ENCODE results near the gene ATXN10.

Gene ATXN10

DNA sequence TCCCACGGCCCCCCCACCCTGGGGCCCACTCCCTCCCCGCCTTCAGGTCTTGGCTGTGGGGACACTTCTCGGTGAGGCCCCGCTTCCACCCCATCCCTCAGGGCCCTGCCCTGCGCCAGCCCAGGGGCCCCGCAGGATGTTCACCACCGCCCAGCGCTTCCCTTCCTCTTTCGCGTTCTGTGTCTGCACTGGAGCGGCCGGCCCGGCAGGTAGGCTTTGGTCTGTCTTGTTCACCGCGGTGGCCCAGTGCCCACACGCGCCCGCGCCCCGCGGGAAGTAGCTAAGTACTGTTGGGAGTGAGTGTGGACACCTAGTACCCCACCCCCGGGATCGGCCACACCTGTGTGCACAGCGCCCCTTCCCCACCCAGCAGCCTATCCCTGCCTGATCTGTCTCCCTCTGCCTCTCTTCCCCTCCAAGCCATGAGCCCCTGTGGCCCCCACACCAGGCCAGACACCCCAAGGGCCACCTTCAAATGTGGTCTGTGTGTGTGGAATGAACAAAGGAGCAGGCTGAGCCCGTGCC is 219.9 kb downstream of the ATXN10 start:
- Histone ChIP-seq H4K20me1 (ENCODE audit: insufficient read depth, low read length) (no peaks in the 10 kb centered on the region), H3K4me3 (ENCODE audit: low read depth in 1 of 2, low read length in 2 of 2) (no peak overlapping the region), H3K36me3 (ENCODE audit: insufficient read depth, low read length) (no peaks in the 10 kb centered on the region), H3K27me3 (ENCODE audit: insufficient read depth, low read length, poor library complexity) (peaks cover 9% of the 10 kb centered on the region), H3K27ac (ENCODE audit: low read length) (no peak overlapping the region), H3K9me3 (ENCODE audit: insufficient read depth, low read length, severe bottlenecking) (no peaks in the 10 kb centered on the region), H2AFZ (ENCODE audit: low read depth, low read length) (no peak overlapping the region), H3K9ac (ENCODE audit: low read depth, low read length) (no peak overlapping the region), H3K4me1 (ENCODE audit: insufficient read depth, low read length) (no peaks in the 10 kb centered on the region), H3K4me2 (ENCODE audit: insufficient read depth, low read length) (no peak overlapping the region), H3K79me2 (ENCODE audit: insufficient read depth, low read length) (no peaks in the 10 kb centered on the region)
- DNase-seq = no peak
- ATAC-seq (ENCODE audit: insufficient read depth, low read depth) = no peak
- TF ChIP-seq, protein P1, sequence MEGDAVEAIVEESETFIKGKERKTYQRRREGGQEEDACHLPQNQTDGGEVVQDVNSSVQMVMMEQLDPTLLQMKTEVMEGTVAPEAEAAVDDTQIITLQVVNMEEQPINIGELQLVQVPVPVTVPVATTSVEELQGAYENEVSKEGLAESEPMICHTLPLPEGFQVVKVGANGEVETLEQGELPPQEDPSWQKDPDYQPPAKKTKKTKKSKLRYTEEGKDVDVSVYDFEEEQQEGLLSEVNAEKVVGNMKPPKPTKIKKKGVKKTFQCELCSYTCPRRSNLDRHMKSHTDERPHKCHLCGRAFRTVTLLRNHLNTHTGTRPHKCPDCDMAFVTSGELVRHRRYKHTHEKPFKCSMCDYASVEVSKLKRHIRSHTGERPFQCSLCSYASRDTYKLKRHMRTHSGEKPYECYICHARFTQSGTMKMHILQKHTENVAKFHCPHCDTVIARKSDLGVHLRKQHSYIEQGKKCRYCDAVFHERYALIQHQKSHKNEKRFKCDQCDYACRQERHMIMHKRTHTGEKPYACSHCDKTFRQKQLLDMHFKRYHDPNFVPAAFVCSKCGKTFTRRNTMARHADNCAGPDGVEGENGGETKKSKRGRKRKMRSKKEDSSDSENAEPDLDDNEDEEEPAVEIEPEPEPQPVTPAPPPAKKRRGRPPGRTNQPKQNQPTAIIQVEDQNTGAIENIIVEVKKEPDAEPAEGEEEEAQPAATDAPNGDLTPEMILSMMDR (IDR thresholded peaks at IDR 0.05; ENCODE audit: borderline replicate concordance, extremely low read depth, low read length, poor library complexity, severe bottlenecking) = no peak
- no peak for TF ChIP-seq EZH2 (IDR thresholded peaks at IDR 0.05; ENCODE audit: borderline replicate concordance, low read depth, low read length, severe bottlenecking)

DNA sequence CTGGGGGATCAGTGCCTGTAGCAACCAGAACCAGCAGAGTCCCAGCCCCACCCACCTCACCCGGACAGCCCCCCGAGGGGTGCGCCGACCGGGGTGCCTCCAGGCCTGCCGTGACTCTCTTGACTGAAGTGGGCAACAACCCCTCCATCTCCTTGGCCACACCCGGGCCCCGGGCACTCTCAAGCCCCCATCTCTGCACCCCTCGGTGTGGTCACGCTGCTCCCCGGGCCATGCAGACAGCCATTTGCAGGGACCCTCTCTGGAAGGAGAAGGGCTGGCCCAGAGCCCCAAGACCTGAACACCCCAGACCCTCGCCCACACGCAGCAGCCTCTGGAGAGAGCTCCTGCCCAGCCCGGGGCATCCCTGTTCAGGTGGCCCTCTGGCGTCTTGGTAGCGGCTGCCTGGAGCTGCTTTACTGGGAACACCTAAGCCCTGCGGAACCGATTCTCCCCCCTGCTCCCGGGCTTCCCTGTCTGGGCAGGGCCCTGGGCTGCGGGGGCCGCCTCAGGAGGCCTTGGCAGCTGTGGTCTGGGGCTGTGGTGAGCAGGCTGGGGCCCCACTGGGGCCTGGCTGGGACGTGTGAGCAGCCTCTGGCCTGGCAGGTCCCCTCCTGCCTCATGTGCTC is 220.5 kb downstream of the ATXN10 start:
- no peak for DNase-seq

DNA sequence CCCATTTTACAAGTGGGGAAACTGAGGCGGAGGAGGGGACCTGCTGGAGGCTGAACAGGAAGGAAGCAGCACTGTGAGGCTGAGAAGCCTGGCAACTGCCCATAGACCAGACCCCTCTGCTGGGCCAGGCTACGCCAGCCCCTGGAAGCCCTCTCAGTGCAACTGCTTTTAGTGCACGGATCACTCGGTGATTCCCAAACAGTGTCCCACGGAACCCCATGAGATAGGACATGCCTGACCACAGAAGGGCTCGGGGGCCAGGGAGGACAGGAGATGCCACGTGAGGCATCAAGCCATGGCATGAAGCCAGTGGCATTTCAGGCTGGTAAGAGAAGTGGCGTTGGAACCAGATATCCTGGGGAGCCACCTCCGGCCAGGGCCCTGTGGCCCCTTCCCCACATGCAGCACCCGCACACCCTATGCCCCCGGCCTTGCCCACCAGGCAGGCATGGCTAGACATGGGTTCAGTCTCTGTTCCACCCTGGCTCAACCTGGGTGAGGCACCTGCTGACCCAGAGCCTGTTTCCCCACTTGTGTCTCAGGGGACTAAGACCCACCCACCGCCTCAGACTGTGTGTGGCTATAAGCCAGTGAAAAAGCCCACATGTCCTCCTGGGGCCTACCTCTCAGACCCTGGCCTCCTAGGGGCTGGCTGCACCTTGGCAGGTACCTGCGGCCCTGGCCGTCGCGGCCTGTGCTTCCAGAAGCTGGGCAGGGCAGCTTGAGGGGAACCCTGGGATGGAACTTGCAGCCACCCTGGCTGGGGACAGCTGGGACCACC is 221.2 kb downstream of the ATXN10 start:
- Histone ChIP-seq H3K9me3 (ENCODE audit: insufficient read depth, low read length, severe bottlenecking) (no peaks in the 10 kb centered on the region), H3K27me3 (ENCODE audit: insufficient read depth, low read length, poor library complexity) (peaks cover 9% of the 10 kb centered on the region), H3K27ac (ENCODE audit: low read length) (no peak overlapping the region), H3K36me3 (ENCODE audit: insufficient read depth, low read length) (no peaks in the 10 kb centered on the region), H3K9ac (ENCODE audit: low read depth, low read length) (no peak overlapping the region), H3K4me3 (ENCODE audit: low read depth in 1 of 2, low read length in 2 of 2) (no peak overlapping the region), H3K4me2 (ENCODE audit: insufficient read depth, low read length) (no peak overlapping the region), H2AFZ (ENCODE audit: low read depth, low read length) (no peak overlapping the region), H3K79me2 (ENCODE audit: insufficient read depth, low read length) (no peaks in the 10 kb centered on the region), H3K4me1 (ENCODE audit: insufficient read depth, low read length) (no peaks in the 10 kb centered on the region), H4K20me1 (ENCODE audit: insufficient read depth, low read length) (no peaks in the 10 kb centered on the region)
- DNase-seq (no peak), ATAC-seq (ENCODE audit: insufficient read depth, low read depth) (no peak)
- no peak for TF ChIP-seq EZH2 (IDR thresholded peaks at IDR 0.05; ENCODE audit: borderline replicate concordance, low read depth, low read length, severe bottlenecking)
- TF ChIP-seq, protein P1 (IDR thresholded peaks at IDR 0.05; ENCODE audit: borderline replicate concordance, extremely low read depth, low read length, poor library complexity, severe bottlenecking) = no peak

More for the DNA sequence above, 220.5 kb downstream of the ATXN10 start:
- H3K27me3 ChIP-seq (ENCODE audit: insufficient read depth, low read length, poor library complexity) = peaks cover 9% of the 10 kb centered on the region
- no peaks in the 10 kb centered on the region for H3K9me3 ChIP-seq (ENCODE audit: insufficient read depth, low read length, severe bottlenecking)
- no peak overlapping the region for H3K4me3 ChIP-seq (ENCODE audit: low read depth in 1 of 2, low read length in 2 of 2)
- no peak overlapping the region for H2AFZ ChIP-seq (ENCODE audit: low read depth, low read length)
- no peaks in the 10 kb centered on the region for H3K36me3 ChIP-seq (ENCODE audit: insufficient read depth, low read length)
- no peaks in the 10 kb centered on the region for H4K20me1 ChIP-seq (ENCODE audit: insufficient read depth, low read length)
- no peaks in the 10 kb centered on the region for H3K79me2 ChIP-seq (ENCODE audit: insufficient read depth, low read length)
- H3K4me2 ChIP-seq (ENCODE audit: insufficient read depth, low read length) = no peak overlapping the region
- H3K9ac ChIP-seq (ENCODE audit: low read depth, low read length) = no peak overlapping the region
- ATAC-seq (ENCODE audit: insufficient read depth, low read depth) = no peak
- H3K4me1 ChIP-seq (ENCODE audit: insufficient read depth, low read length) = no peaks in the 10 kb centered on the region
- no peak for TF ChIP-seq EZH2 (IDR thresholded peaks at IDR 0.05; ENCODE audit: borderline replicate concordance, low read depth, low read length, severe bottlenecking)
- TF ChIP-seq, protein P1 (IDR thresholded peaks at IDR 0.05; ENCODE audit: borderline replicate concordance, extremely low read depth, low read length, poor library complexity, severe bottlenecking) = no peak
- no peak overlapping the region for H3K27ac ChIP-seq (ENCODE audit: low read length)
